Measurements from ENCODE around the gene CEP20. TPM values are rescaled to one million over a fixed set of nuclear protein-coding genes. Genes with fewer than 3 reads are reported as not detected.

CEP20 gene
- total and polyA plus RNA-seq, 2 donors (not counting 1 experiment from before 2014, with no cell fraction given), result 14.2 to 30.2 TPM

- Mint-ChIP-seq H3K9me3 (ENCODE audit: insufficient read depth) (no peaks in the 10 kb centered on the region), H3K4me3 (no peak overlapping the region)
- H3K79me2 ChIP-seq (ENCODE audit: control insufficient read depth, insufficient read depth, low read length), result no peaks in the 10 kb centered on the region
Measured at GRCh38 chr16:15932939-15933338, 44.5 kb upstream of the CEP20 start.

More at GRCh38 chr16:15932939-15933338, 44.5 kb upstream of the CEP20 start:
- Histone ChIP-seq H3K27ac (ENCODE audit: low read length in 2 of 2) (no peak overlapping the region), H3K9ac (ENCODE audit: low read length) (no peak overlapping the region), H3K27me3 (replicated peaks in 1 of 4; ENCODE audit: control extremely low read depth in 1 of 4, control insufficient read depth in 3 of 4, insufficient read depth in 4 of 4, low read length in 3 of 4) (no peaks in the 10 kb centered on the region), H3K4me2 (replicated peaks; ENCODE audit: low read depth, low read length, poor library complexity, severe bottlenecking) (no peak overlapping the region), H3K4me3 (ENCODE audit: control extremely low read depth in 1 of 5, extremely low read depth in 1 of 5, insufficient read depth in 1 of 5, low read depth in 2 of 5, low read length in 4 of 5) (no peak overlapping the region), H3K36me3 (replicated peaks in 1 of 2; ENCODE audit: control extremely low read depth in 1 of 2, control insufficient read depth in 1 of 2, extremely low read depth in 1 of 2, insufficient read depth in 2 of 2, low read length in 1 of 2) (no peaks in the 10 kb centered on the region), H3K4me1 (ENCODE audit: control insufficient read depth in 2 of 2, insufficient read depth in 2 of 2, low read length in 2 of 2) (no peaks in the 10 kb centered on the region), H3K9me3 (ENCODE audit: control extremely low read depth in 1 of 3, control insufficient read depth in 2 of 3, insufficient read depth in 1 of 3, low read length in 2 of 3) (peaks cover 0 to 4% (median 0%) of the 10 kb centered on the region in 3 donors), H4K20me1 (ENCODE audit: control insufficient read depth, insufficient read depth, low read length, poor library complexity, severe bottlenecking) (no peaks in the 10 kb centered on the region), H2AFZ (ENCODE audit: insufficient read depth, low read depth, low read length, poor library complexity, severe bottlenecking) (no peak overlapping the region)
- CTCF ChIA-PET, result interaction anchor here (0.5 kb wide), 1 partner anchor 15 kb away, joined by 3 read pairs; no protein-coding TSS in a partner anchor
- POLR2A ChIA-PET, result no interaction called here
- Mint-ChIP-seq H3K27ac (no peak overlapping the region), H3K27me3 (peaks cover 4% of the 10 kb centered on the region), H3K4me1 (no peaks in the 10 kb centered on the region)
- intact Hi-C loops (cut with micrococcal nuclease), result no loop called here
- ATAC-seq (ENCODE audit: low read depth) (no peak), DNase-seq (no peak)
- 92% methylated on average over 2 of the region's 6 CpGs for WGBS (ENCODE audit: insufficient coverage)
- TF ChIP-seq EZH2 (IDR thresholded peaks at IDR 0.05; ENCODE audit: borderline replicate concordance, insufficient read depth, low read depth, low read length, poor library complexity, severe bottlenecking) (no peak), CTCF (IDR thresholded peaks at IDR 0.05) (no peak)

Data from B cell (primary cell).